GM12878 (cell line): ENCODE results near the gene RIMBP2. TPM values are rescaled to one million over a fixed set of nuclear protein-coding genes. Genes with fewer than 3 reads are reported as not detected.

Experiments used
- ATAC-seq: fragments of 200-7000 bp; cut with Tn5 transposase; 3 replicates; pipeline ENCODE4 v1.9.1; 2020; ENCODE audit warnings: mild to moderate bottlenecking, moderate library complexity
- BruUV-seq: library from RNA; stranded (reverse); fragments of 400-500 nt; replicated peaks from 2 replicates; lab custom pipeline; 2021; lab: Mats Ljungman, UMichigan
- CTCF ChIA-PET: fragments of 300-600 bp; sonication (Branson Sonifier 250); formaldehyde crosslinking; extraction: SDS; loops from one replicate; lab custom pipeline; 2021; ENCODE audit warnings: inconsistent platforms; lab: Yijun Ruan, JAX
- POLR2A ChIA-PET: fragments of 350-600 bp; formaldehyde crosslinking; extraction: SDS; loops from one replicate; lab custom pipeline; 2021; ENCODE audit warnings: inconsistent platforms; lab: Charles Lee
- RAD21 ChIA-PET: fragments of 300-600 bp; sonication (Branson Sonifier 250); formaldehyde crosslinking; loops from one replicate; lab custom pipeline; 2023; ENCODE audit warnings: antibody characterized with exemption; ENCODE audit not compliant: unreplicated experiment; lab: Charles Lee
- SMC1A ChIA-PET: fragments of 300-600 bp; sonication (Branson Sonifier 250); formaldehyde crosslinking; loops from one replicate; lab custom pipeline; 2023; ENCODE audit not compliant: unreplicated experiment, uncharacterized antibody; lab: Charles Lee
- DNase-seq: peaks from one replicate; pipeline ENCODE4 v3.0.0-alpha.2; 2011; ENCODE audit warnings: low read depth, low spot score
- FAIRE-seq: peaks from 3 replicates; lab custom pipeline; 2011; peaks lifted over from hg19 to GRCh38; lab: Jason Lieb, UNC
- H2AFZ ChIP-seq: 2 replicates; pipeline ENCODE4 v1.6.0; 2011; ENCODE audit warnings: low read depth, low read length, control low read depth; ENCODE audit not compliant: control insufficient read depth
- H3K27ac ChIP-seq: 2 replicates; pipeline ENCODE4 v1.5.1; 2011; ENCODE audit warnings: control low read depth; ENCODE audit not compliant: control insufficient read depth, insufficient read depth
- H3K27me3 ChIP-seq, 2 experiments: replicated peaks in 1 of 2; 2 replicates each; pipeline versions ENCODE4 v1.6.0 to v1.6.1; 2011; ENCODE audit warnings: low read length in 1 of 2; ENCODE audit not compliant: control insufficient read depth in 2 of 2, insufficient read depth in 2 of 2
- H3K36me3 ChIP-seq, 2 experiments: 2 replicates each; pipeline ENCODE4 v1.5.1; 2011; ENCODE audit warnings: low read length in 1 of 2; ENCODE audit not compliant: control insufficient read depth in 2 of 2, insufficient read depth in 2 of 2
- H3K4me1 ChIP-seq: 2 replicates; pipeline ENCODE4 v1.6.1; 2011; ENCODE audit warnings: mild to moderate bottlenecking, low read length, moderate library complexity, mixed read lengths; ENCODE audit not compliant: control insufficient read depth, insufficient read depth
- H3K4me2 ChIP-seq: 2 replicates; pipeline ENCODE4 v1.6.0; 2011; ENCODE audit warnings: control low read depth; ENCODE audit not compliant: control insufficient read depth, insufficient read depth
- H3K4me3 ChIP-seq: fragments of 200-600 bp; sonication (generic); 2 replicates; pipeline ENCODE4 v1.5.1; 2016
- H3K79me2 ChIP-seq: 2 replicates; pipeline ENCODE4 v1.6.0; 2011; ENCODE audit warnings: low read length; ENCODE audit not compliant: control insufficient read depth, insufficient read depth
- H3K9ac ChIP-seq: 2 replicates; pipeline ENCODE4 v1.8.0; 2011; ENCODE audit warnings: low read length, control low read depth, mixed read lengths; ENCODE audit not compliant: control insufficient read depth, insufficient read depth
- H3K9me3 ChIP-seq: replicated peaks from 3 replicates; pipeline ENCODE4 v1.5.1; 2011; ENCODE audit warnings: mild to moderate bottlenecking, low read length; ENCODE audit not compliant: control insufficient read depth, insufficient read depth
- H4K20me1 ChIP-seq: 2 replicates; pipeline ENCODE4 v1.6.0; 2011; ENCODE audit not compliant: control insufficient read depth, insufficient read depth
- ASH2L ChIP-seq: fragments of 300-600, 200-600 bp; sonication (generic); IDR thresholded peaks from 2 replicates; pipeline ENCODE4 v1.6.1; 2017; ENCODE audit warnings: low read depth, mild to moderate bottlenecking, borderline replicate concordance
- ATF7 ChIP-seq: fragments of 450-650 bp; IDR thresholded peaks from 2 replicates; pipeline ENCODE4 v1.6.1; 2016; ENCODE audit warnings: low read depth, mild to moderate bottlenecking
- ETV6 ChIP-seq, 2 experiments: fragments of 450-650 bp in 1 of 2; IDR thresholded peaks in 1 of 2; conservative IDR thresholded peaks in 1 of 2; 2 replicates each; pipeline ENCODE4 v1.6.1; 2014; ENCODE audit warnings: antibody characterized with exemption in 1 of 2, borderline replicate concordance in 1 of 2, low read depth in 1 of 2, mild to moderate bottlenecking in 1 of 2, moderate library complexity in 1 of 2
- MLLT1 ChIP-seq: fragments of 450-650 bp; IDR thresholded peaks from 2 replicates; pipeline ENCODE4 v1.6.1; 2016; ENCODE audit warnings: mild to moderate bottlenecking
- NFIC ChIP-seq: IDR thresholded peaks from 2 replicates; pipeline ENCODE4 v1.6.1; 2012; ENCODE audit warnings: low read depth, mild to moderate bottlenecking, inconsistent platforms, low read length, moderate library complexity
- NFYB ChIP-seq: IDR thresholded peaks from 2 replicates; pipeline ENCODE4 v1.6.1; 2011; ENCODE audit warnings: low read depth, mild to moderate bottlenecking, low read length, improper control_type of control experiment, moderate library complexity; ENCODE audit not compliant: insufficient read depth
- SRF ChIP-seq, 2 experiments: IDR thresholded peaks; 2 replicates each; pipeline ENCODE4 v1.6.1; 2011; ENCODE audit warnings: low read depth in 2 of 2, low read length in 2 of 2, mild to moderate bottlenecking in 1 of 2, moderate library complexity in 1 of 2
- WGBS: methylation state at CpG from one replicate; pipeline ENCODE4 v1.1.6; 2016; ENCODE audit warnings: low lambda C conversion rate; ENCODE audit not compliant: insufficient replicate concordance, insufficient coverage; ENCODE audit errors: missing lambda C conversion rate; 5-methylcytosine and 5-hydroxymethylcytosine counted together
- in situ Hi-C: fragments of 300-500 bp; cut with MboI; formaldehyde crosslinking; loops from 9 replicates; pipeline ENCODE4 v1.14.3; 2018; ENCODE audit warnings: mixed read lengths
- intact Hi-C: fragments of 100-400 bp; cut with micrococcal nuclease; formaldehyde crosslinking; loops from one replicate; pipeline ENCODE4 v1.14.2; 2022; ENCODE audit not compliant: unreplicated experiment
- polyA plus RNA-seq, 11 experiments: library from polyadenylated mRNA; depleted of rRNA in 4 of 11; unstranded in 6 of 11; stranded (reverse) in 5 of 11; fragments of >200 nt; fragmentation: Nextera tagmentation in 4 of 11; fragmentation: Illumina TruSeq in 1 of 11; extraction: Ambion mirVana in 4 of 11; extraction: Trizol in 1 of 11; gene quantifications; 1 replicate in 1 of 11; 2 replicates in 10 of 11; pipeline versions ENCODE4 v1.2.1 to v1.2.3, GENCODE V29; 2011 to 2016; ENCODE audit warnings: inconsistent platforms in 2 of 11, missing spikeins in 2 of 11, low read depth in 1 of 11
- total RNA-seq, 4 experiments: library from RNA; depleted of rRNA in 3 of 4; stranded (reverse); fragments of >200 nt in 3 of 4; fragmentation: Illumina TruSeq in 1 of 4; extraction: Trizol in 1 of 4; gene quantifications; 2 replicates each; pipeline versions ENCODE4 v1.2.1 to v1.2.3, GENCODE V29; 2013 to 2021
- TF ChIP-seq, protein P1 (sequence below): fragments of 150-350 bp; IDR thresholded peaks from 2 replicates; pipeline ENCODE4 v1.6.1; 2014; ENCODE audit warnings: mild to moderate bottlenecking, low read depth, low read length
- TF ChIP-seq, protein P2 (sequence below): fragments of 450-650 bp; formaldehyde crosslinking; IDR thresholded peaks from 2 replicates; pipeline ENCODE4 v1.4.0; 2022; ENCODE audit warnings: mild to moderate bottlenecking, moderate library complexity

Gene RIMBP2
- total and polyA plus RNA-seq, 10 of the 15 experiments (the other 5 are each of a cell fraction or from before 2014, with no cell fraction given): 0.04 to 2.9 (median 0.07) TPM; not detected in 1

GRCh38 chr12:130583800-130584199 lies 132.3 kb downstream of the RIMBP2 start:
- ChIA-PET SMC1A (interaction anchor here (1.1 kb wide), 1 partner anchor 10 kb away, joined by 6 read pairs; no protein-coding TSS in a partner anchor), RAD21 (no interaction called here), POLR2A (no interaction called here), CTCF (no interaction called here)
- no peak overlapping the region for H3K4me2 ChIP-seq
- no peak for ATAC-seq
- H3K4me1 ChIP-seq: no peaks in the 10 kb centered on the region
- no peaks in the 10 kb centered on the region for H4K20me1 ChIP-seq
- no TSS peak for BruUV-seq
- no peaks in the 10 kb centered on the region for H3K27me3 ChIP-seq
- no peak for TF ChIP-seq ASH2L
- TF ChIP-seq, protein P1, sequence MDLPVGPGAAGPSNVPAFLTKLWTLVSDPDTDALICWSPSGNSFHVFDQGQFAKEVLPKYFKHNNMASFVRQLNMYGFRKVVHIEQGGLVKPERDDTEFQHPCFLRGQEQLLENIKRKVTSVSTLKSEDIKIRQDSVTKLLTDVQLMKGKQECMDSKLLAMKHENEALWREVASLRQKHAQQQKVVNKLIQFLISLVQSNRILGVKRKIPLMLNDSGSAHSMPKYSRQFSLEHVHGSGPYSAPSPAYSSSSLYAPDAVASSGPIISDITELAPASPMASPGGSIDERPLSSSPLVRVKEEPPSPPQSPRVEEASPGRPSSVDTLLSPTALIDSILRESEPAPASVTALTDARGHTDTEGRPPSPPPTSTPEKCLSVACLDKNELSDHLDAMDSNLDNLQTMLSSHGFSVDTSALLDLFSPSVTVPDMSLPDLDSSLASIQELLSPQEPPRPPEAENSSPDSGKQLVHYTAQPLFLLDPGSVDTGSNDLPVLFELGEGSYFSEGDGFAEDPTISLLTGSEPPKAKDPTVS: no peak
- no peak for DNase-seq
- in situ Hi-C loops: no loop called here
- H3K9ac ChIP-seq: no peak overlapping the region
- no peak overlapping the region for H3K27ac ChIP-seq
- H3K36me3 ChIP-seq: no peaks in the 10 kb centered on the region
- H3K9me3 ChIP-seq: peaks cover 2% of the 10 kb centered on the region; the same call in 2 of the 3 replicates
- no peak overlapping the region for H3K4me3 ChIP-seq
- no peak for FAIRE-seq
- H2AFZ ChIP-seq: no peak overlapping the region
- 43% methylated on average over 3 of the region's 4 CpGs for WGBS
- H3K79me2 ChIP-seq: no peaks in the 10 kb centered on the region
- intact Hi-C loops: no loop called here

GRCh38 chr12:130583317-130583716 lies 132.8 kb downstream of the RIMBP2 start:
- RAD21 ChIA-PET: no interaction called here

More at GRCh38 chr12:130583317-130583716, 132.8 kb downstream of the RIMBP2 start:
- H3K9me3 ChIP-seq: peaks cover 2% of the 10 kb centered on the region; the same call in 2 of the 3 replicates
- no peaks in the 10 kb centered on the region for H4K20me1 ChIP-seq
- SMC1A ChIA-PET: interaction anchor here (1.1 kb wide), 1 partner anchor 9 kb away, joined by 6 read pairs; no protein-coding TSS in a partner anchor
- H3K36me3 ChIP-seq: no peaks in the 10 kb centered on the region
- 18% methylated on average over 5 of the region's 5 CpGs for WGBS
- in situ Hi-C loops: no loop called here
- TF ChIP-seq MLLT1: no peak
- TF ChIP-seq, protein P2, sequence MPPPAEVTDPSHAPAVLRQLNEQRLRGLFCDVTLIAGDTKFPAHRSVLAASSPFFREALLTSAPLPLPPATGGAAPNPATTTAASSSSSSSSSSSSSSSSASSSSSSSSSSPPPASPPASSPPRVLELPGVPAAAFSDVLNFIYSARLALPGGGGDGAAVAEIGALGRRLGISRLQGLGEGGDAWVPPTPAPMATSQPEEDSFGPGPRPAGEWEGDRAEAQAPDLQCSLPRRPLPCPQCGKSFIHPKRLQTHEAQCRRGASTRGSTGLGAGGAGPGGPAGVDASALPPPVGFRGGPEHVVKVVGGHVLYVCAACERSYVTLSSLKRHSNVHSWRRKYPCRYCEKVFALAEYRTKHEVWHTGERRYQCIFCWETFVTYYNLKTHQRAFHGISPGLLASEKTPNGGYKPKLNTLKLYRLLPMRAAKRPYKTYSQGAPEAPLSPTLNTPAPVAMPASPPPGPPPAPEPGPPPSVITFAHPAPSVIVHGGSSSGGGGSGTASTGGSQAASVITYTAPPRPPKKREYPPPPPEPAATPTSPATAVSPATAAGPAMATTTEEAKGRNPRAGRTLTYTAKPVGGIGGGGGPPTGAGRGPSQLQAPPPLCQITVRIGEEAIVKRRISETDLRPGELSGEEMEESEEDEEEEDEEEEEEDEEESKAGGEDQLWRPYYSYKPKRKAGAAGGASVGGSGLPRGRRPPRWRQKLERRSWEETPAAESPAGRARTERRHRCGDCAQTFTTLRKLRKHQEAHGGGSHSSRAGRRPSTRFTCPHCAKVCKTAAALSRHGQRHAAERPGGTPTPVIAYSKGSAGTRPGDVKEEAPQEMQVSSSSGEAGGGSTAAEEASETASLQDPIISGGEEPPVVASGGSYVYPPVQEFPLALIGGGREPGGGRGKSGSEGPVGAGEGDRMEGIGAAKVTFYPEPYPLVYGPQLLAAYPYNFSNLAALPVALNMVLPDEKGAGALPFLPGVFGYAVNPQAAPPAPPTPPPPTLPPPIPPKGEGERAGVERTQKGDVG (CRISPR knock-in tag): no peak
- TF ChIP-seq NFIC: no peak
- TF ChIP-seq SRF (IDR thresholded peaks at IDR 0.05; ENCODE audit: low read depth in 2 of 2, low read length in 2 of 2): no peak
- TF ChIP-seq ETV6 (conservative IDR thresholded peaks at IDR 0.05 in 1 of 2, IDR thresholded peaks at IDR 0.05 in 1 of 2; ENCODE audit: borderline replicate concordance in 1 of 2, low read depth in 1 of 2): no peak
- no peak for TF ChIP-seq NFYB
- peak; percentile 90 for TF ChIP-seq ATF7
- TF ChIP-seq, all 136 proteins: peak for 1
- no peak for DNase-seq
- Histone ChIP-seq H3K27me3 (no peaks in the 10 kb centered on the region), H3K27ac (no peak overlapping the region), H3K9ac (no peak overlapping the region), H3K4me3 (no peak overlapping the region), H2AFZ (no peak overlapping the region), H3K79me2 (no peaks in the 10 kb centered on the region), H3K4me2 (no peak overlapping the region), H3K4me1 (no peaks in the 10 kb centered on the region)
- intact Hi-C loops: no loop called here
- no peak for FAIRE-seq
- no peak for ATAC-seq
- ChIA-PET CTCF (no interaction called here), POLR2A (no interaction called here)
- BruUV-seq: TSS peak; percentile 52
